ENCODE data around the gene SAMD4A.

SAMD4A gene

GRCh38 chr14:54664961-54665360 lies 98.0 kb downstream of the SAMD4A start:
- no peak for DNase-seq

GRCh38 chr14:54665946-54666345 lies 99.0 kb downstream of the SAMD4A start:
- DNase-seq, result no peak

- no peak for DNase-seq
Observed at GRCh38 chr14:54667026-54667744, 100.3 kb downstream of the SAMD4A start.

GRCh38 chr14:54667764-54668163 lies 100.8 kb downstream of the SAMD4A start:
- no peak for DNase-seq

GRCh38 chr14:54669721-54670561 lies 103.0 kb downstream of the SAMD4A start:
- no peak for DNase-seq

- DNase-seq, result no peak
Observed at GRCh38 chr14:54671537-54671936, 104.6 kb downstream of the SAMD4A start.

- no peak for DNase-seq
Observed at GRCh38 chr14:54672181-54672580, 105.3 kb downstream of the SAMD4A start.

GRCh38 chr14:54672688-54673087 lies 105.8 kb downstream of the SAMD4A start:
- no peak for DNase-seq

- no peak for DNase-seq
Observed at GRCh38 chr14:54673193-54674045, 106.5 kb downstream of the SAMD4A start.

GRCh38 chr14:54674046-54674741 lies 107.3 kb downstream of the SAMD4A start:
- no peak for DNase-seq

- no peak for DNase-seq
Observed at GRCh38 chr14:54675236-54676128, 108.6 kb downstream of the SAMD4A start.

GRCh38 chr14:54676812-54677708 lies 110.1 kb downstream of the SAMD4A start:
- DNase-seq, result no peak

GRCh38 chr14:54680651-54681050 lies 113.7 kb downstream of the SAMD4A start:
- DNase-seq, result no peak

- DNase-seq, result peak; percentile 45
Observed at GRCh38 chr14:54681811-54682261, 114.9 kb downstream of the SAMD4A start.

- DNase-seq, result no peak
Observed at GRCh38 chr14:54682578-54682977, 115.7 kb downstream of the SAMD4A start.

GRCh38 chr14:54683882-54684794 lies 117.2 kb downstream of the SAMD4A start:
- DNase-seq, result peak; percentile 16

- DNase-seq, result peak; percentile 9
Observed at GRCh38 chr14:54685286-54685845, 118.4 kb downstream of the SAMD4A start.

- no peak for DNase-seq
Observed at GRCh38 chr14:54686219-54686870, 119.4 kb downstream of the SAMD4A start.
